H7 (cell line): ENCODE results near the gene TSPAN11. TPM values are rescaled to one million over a fixed set of nuclear protein-coding genes. Genes with fewer than 3 reads are reported as not detected.
A peak's percentile ranks its signal among the peaks of the same experiment; 100 is the strongest.

Experiments used
- DNase-seq: peaks from one replicate; pipeline ENCODE4 v3.0.0; 2012
- H3K27me3 ChIP-seq: 2 replicates; pipeline ENCODE4 v1.6.0; 2011; ENCODE audit warnings: mild to moderate bottlenecking, low read length; ENCODE audit not compliant: control insufficient read depth, insufficient read depth
- H3K36me3 ChIP-seq: replicated peaks from 2 replicates; pipeline ENCODE4 v1.5.1; 2011; ENCODE audit warnings: low read length; ENCODE audit not compliant: control insufficient read depth, insufficient read depth
- H3K4me3 ChIP-seq: 2 replicates; pipeline ENCODE4 v1.5.1; 2011; ENCODE audit warnings: low read depth, mild to moderate bottlenecking, control low read depth, low read length, moderate library complexity; ENCODE audit not compliant: insufficient read depth
- total RNA-seq: library from RNA; depleted of rRNA; stranded (reverse); fragments of >200 nt; shearing (Covaris generic); gene quantifications from 2 replicates; pipeline ENCODE4 v1.2.3, GENCODE V29; 2014

TSPAN11 gene
- total RNA-seq, 1 experiment from 2014 or later = 0.42 TPM

GRCh38 chr12:31002999-31003398, 76.5 kb downstream of the TSPAN11 start:
- Histone ChIP-seq H3K4me3 (no peak overlapping the region), H3K27me3 (no peaks in the 10 kb centered on the region), H3K36me3 (no peaks in the 10 kb centered on the region)
- DNase-seq = peak; percentile 11

- DNase-seq = peak; percentile 18
Measured at GRCh38 chr12:31003861-31004640, 77.5 kb downstream of the TSPAN11 start.

GRCh38 chr12:31004666-31005065, 78.1 kb downstream of the TSPAN11 start:
- no peaks in the 10 kb centered on the region for H3K27me3 ChIP-seq
- H3K4me3 ChIP-seq = no peak overlapping the region
- no peaks in the 10 kb centered on the region for H3K36me3 ChIP-seq
- peak; percentile 72 for DNase-seq

More at GRCh38 chr12:31003861-31004640, 77.5 kb downstream of the TSPAN11 start:
- Histone ChIP-seq H3K27me3 (no peaks in the 10 kb centered on the region), H3K36me3 (no peaks in the 10 kb centered on the region), H3K4me3 (no peak overlapping the region)

GRCh38 chr12:31005256-31005943, 78.9 kb downstream of the TSPAN11 start:
- Histone ChIP-seq H3K4me3 (no peak overlapping the region), H3K27me3 (no peaks in the 10 kb centered on the region), H3K36me3 (no peaks in the 10 kb centered on the region)
- DNase-seq = peak; percentile 37

GRCh38 chr12:31005944-31006361, 79.4 kb downstream of the TSPAN11 start:
- DNase-seq = no peak

GRCh38 chr12:31006416-31007152, 80.0 kb downstream of the TSPAN11 start:
- Histone ChIP-seq H3K36me3 (no peaks in the 10 kb centered on the region), H3K4me3 (no peak overlapping the region), H3K27me3 (no peaks in the 10 kb centered on the region)
- no peak for DNase-seq

More at GRCh38 chr12:31005944-31006361, 79.4 kb downstream of the TSPAN11 start:
- no peak overlapping the region for H3K4me3 ChIP-seq
- no peaks in the 10 kb centered on the region for H3K36me3 ChIP-seq
- H3K27me3 ChIP-seq = no peaks in the 10 kb centered on the region

GRCh38 chr12:31007153-31007495, 80.6 kb downstream of the TSPAN11 start:
- DNase-seq = peak; percentile 24
- no peak overlapping the region for H3K4me3 ChIP-seq
- no peaks in the 10 kb centered on the region for H3K36me3 ChIP-seq
- no peaks in the 10 kb centered on the region for H3K27me3 ChIP-seq

GRCh38 chr12:31007636-31008175, 81.2 kb downstream of the TSPAN11 start:
- no peak for DNase-seq
- Histone ChIP-seq H3K4me3 (no peak overlapping the region), H3K36me3 (no peaks in the 10 kb centered on the region), H3K27me3 (no peaks in the 10 kb centered on the region)

GRCh38 chr12:31008241-31008761, 81.8 kb downstream of the TSPAN11 start:
- Histone ChIP-seq H3K36me3 (no peaks in the 10 kb centered on the region), H3K4me3 (no peak overlapping the region), H3K27me3 (no peaks in the 10 kb centered on the region)
- peak; percentile 45 for DNase-seq

GRCh38 chr12:31008961-31009840, 82.7 kb downstream of the TSPAN11 start:
- Histone ChIP-seq H3K36me3 (no peaks in the 10 kb centered on the region), H3K27me3 (no peaks in the 10 kb centered on the region), H3K4me3 (no peak overlapping the region)
- peak; percentile 51 for DNase-seq

GRCh38 chr12:31009976-31010375, 83.4 kb downstream of the TSPAN11 start:
- no peaks in the 10 kb centered on the region for H3K36me3 ChIP-seq
- no peak overlapping the region for H3K4me3 ChIP-seq
- DNase-seq = no peak
- no peaks in the 10 kb centered on the region for H3K27me3 ChIP-seq

- no peaks in the 10 kb centered on the region for H3K27me3 ChIP-seq
- no peak overlapping the region for H3K4me3 ChIP-seq
- no peaks in the 10 kb centered on the region for H3K36me3 ChIP-seq
- DNase-seq = no peak
Measured at GRCh38 chr12:31011336-31011735, 84.8 kb downstream of the TSPAN11 start.

GRCh38 chr12:31011746-31012566, 85.4 kb downstream of the TSPAN11 start:
- DNase-seq = no peak
- Histone ChIP-seq H3K36me3 (no peaks in the 10 kb centered on the region), H3K4me3 (no peak overlapping the region), H3K27me3 (no peaks in the 10 kb centered on the region)
